RKO (cell line): ENCODE results near the gene LYVE1.
A peak's percentile ranks its signal among the peaks of the same experiment; 100 is the strongest.

Experiments
- DNase-seq: peaks from one replicate; pipeline ENCODE4 v3.0.0-alpha.2; 2016; ENCODE audit warnings: low spot score

The LYVE1 gene

DNA sequence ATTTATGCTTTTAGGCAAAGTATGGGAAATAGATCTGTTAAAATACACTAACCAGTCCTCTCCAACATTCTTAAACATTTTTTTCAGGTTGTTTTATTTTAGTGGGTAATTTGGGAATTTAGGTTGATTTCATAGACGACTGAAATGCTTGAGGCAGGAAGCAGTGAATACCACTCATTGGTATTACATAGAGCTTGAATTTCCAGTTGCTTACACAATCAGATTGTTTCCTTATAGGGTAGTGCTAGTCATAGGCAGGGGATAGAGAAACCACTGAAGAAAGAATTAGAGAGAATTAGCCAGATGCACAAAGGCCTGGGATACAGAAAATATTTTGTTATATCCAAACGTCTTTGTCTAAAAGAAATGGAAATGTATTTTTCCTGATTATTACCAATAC, 23.9 kb upstream of the LYVE1 start:
- DNase-seq: peak; percentile 63

DNA sequence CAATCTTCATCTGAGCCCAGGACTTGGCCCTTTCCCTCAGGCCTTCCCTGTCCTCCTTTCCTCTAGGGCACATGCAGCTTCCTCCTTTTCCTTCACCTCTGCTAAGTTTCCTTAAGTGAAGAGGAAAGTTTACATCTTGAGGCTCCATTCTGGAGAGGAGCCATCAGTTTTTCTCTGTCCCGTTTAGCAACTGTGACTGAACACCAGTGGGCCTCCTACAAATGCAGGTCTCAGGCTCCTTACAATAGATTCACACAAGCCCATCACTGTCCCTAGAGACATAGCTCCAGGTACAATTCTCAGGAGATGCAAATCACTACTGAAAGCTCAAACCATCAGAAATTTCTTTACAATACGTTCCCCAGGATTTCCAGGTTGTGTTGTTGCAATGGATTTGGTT, 23.3 kb upstream of the LYVE1 start:
- DNase-seq: no peak

DNA sequence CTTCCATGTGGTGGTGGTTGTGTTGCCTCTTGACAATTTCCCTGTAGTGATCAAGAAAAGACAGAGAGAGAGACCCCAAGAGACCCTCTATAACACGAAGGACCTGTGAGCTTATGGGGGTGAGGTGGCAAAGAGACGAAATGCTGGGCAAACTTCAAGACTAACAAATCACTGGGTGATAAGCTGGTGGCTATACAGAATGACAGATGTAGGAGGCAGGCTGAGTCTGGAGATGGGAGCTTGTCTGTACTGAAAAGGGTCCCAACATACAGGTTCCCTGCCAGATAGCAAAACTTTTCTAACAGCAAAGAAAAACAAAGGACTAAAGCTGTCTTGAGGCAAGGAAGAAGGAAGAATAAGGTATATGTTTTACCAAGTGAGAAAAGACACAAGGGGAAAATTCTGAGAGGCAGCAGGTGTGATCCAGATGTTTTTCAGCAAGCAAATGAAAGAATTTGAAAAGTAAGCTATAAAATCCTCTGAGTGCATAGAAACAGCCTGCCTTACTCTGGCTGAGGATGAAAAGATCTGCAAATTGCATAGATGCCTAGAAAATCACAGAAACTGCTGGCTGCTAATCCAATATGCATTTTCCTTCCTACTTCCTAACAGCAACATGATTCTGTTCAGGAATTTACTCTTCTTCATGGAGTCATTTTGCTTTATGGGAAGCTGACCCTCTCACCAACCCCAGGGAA, 21.9 kb upstream of the LYVE1 start:
- DNase-seq: no peak

DNA sequence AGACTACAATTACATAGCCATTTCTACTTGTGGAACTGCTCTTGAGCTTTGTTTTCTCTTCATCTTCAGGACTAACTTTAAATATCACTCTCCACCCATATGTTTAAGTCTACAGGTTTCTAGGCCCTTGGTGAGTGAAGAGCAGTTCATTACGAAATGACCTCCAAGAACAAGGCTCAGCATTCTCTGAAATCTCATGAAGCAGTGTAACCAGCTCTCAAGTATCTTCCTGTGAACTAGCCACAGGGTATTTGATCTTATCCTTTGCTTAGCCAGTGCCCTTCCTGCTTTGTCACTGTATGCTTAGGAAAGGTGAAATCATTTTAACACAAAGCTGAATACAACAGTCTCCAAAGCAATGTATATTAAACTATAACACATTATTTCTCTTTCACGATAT, 20.4 kb upstream of the LYVE1 start:
- DNase-seq: no peak

DNA sequence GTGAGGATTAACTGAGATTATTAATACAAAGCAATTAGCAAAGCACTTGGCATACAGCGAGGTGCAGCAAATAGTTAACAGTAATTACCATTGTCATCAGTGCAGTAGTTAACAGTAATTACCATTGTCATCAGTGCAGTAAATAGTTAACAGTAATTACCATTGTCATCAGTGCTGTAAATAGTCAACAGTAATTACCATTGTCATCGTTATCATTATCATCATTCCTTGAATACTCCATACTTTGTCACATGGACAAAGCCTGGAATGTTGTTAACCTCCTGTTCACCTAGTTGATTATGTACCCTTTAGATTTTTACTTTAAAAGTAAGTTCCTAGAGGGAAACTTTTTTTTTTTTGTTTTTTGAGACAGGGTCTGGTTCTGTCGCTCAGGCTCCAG, 19.5 kb upstream of the LYVE1 start:
- DNase-seq: no peak

DNA sequence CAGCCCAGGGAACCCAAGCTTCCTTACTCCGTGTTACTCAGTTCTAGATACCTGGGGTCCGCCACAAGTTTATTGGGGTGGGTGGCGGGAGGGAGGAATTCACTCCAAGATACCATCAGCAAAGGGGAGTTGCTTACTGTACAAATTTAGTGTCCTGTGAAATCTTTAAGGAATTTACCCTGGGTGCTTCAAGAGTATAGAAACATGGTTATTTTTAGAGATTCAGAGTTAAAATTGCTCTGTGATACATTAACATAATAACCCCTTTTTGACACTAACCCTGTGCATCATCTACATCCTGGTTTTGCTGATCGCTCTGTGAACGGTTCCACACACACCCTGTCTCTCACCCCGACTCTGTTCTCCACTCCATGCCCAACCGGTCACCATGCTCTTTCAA, 18.9 kb upstream of the LYVE1 start:
- DNase-seq: no peak

DNA sequence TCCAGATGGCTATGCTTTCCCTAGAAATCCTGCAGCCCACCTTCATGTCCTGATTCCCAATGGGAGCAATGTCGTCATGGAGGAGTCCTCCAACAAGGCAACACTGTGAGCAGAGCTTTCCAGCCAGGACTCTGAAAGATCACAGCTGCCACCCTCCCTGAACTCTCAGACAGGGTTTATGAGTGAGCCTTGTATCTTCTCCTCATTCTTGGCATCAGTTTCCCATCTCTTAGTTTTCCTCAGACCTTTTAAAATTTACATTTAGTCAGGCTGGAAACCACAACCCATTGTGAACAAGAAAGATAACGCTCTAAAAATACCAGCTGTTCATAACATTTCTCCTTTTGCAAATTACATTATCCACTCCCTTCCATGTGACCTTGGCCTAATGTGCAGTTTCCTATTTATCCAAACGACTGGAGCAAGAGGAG, 15.6 kb upstream of the LYVE1 start:
- DNase-seq: no peak

DNA sequence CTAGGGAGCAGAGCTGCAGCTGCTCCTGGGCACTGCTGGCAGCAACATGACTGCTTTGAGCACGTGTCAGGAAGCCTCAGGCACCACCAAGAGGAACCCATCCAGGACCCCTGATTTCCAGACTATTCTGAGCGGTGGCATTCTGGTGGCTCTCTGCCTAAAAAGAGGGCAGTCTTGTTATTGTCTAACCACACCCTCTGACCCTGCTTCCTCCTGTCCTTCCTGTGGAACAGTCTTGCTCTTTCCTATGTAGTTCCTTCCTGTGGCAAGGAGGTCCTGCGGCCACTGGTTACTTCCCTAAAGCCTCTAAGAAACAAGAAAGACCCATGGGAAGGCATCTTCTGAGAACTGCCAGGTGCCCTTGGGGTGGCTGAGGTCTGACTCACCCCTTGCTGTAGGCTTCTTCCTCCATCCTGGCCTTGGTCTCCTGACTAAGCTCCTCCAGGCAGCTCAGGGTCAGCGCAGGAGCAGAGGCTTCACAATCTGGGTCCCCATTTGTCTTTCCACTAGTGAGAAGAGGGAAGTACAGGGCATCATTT, 13.1 kb upstream of the LYVE1 start:
- no peak for DNase-seq

DNA sequence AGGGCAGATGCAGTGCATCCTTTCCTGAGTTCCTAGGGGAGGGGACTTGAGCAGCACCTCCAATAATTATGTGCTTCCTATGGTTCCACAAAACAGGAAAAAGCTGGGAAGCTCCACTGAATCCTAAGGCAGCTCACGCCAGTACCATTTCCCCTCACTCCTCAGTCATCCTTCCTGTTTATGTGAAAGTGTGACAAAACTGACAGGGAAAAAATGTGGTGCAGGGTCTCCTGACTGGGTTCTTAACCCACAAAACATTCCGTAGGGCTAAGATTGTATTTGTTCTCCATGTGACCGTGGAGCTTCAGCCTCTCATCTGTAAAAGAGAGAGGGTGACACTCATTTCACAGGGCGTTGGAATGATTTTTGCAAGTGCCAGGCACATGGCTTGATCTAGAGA, 12.2 kb upstream of the LYVE1 start:
- DNase-seq: no peak

DNA sequence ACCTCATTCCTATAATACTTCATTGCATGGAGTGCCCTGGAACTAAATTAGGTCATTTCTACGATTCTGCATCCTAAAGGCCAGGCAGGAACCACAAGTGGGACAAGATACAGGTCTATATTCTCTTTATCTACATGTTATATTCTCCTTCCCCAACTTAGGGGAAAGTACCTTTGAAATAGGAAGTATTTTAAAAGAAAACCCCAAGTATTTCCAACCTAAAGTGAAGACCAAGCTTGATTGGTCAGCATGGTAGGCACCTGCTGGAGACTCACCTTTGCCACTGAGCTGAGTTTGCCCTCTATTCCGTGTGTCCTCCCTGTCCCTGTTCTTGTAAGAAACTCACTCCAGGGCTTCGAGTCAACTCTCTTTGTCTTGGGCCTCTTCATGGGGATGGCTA, 11.2 kb upstream of the LYVE1 start:
- DNase-seq: no peak

DNA sequence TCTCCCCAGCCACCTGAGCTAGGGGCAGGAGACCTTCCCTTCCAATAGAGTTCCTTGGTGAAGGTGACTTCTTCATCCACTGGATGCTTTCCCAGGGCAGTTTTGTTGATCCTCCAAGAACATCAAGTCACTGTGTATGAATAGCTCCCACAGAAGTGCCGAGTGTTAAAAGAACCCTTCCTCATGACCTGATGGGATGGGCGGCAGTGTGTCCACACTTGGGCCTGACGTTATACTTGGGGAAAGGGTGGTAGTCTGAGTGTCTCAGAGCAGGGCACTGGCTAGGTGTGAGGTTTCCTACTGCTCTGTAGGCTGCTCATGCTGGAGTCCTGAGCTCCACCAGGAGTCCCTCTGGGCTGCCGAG, 7.6 kb upstream of the LYVE1 start:
- DNase-seq: no peak

DNA sequence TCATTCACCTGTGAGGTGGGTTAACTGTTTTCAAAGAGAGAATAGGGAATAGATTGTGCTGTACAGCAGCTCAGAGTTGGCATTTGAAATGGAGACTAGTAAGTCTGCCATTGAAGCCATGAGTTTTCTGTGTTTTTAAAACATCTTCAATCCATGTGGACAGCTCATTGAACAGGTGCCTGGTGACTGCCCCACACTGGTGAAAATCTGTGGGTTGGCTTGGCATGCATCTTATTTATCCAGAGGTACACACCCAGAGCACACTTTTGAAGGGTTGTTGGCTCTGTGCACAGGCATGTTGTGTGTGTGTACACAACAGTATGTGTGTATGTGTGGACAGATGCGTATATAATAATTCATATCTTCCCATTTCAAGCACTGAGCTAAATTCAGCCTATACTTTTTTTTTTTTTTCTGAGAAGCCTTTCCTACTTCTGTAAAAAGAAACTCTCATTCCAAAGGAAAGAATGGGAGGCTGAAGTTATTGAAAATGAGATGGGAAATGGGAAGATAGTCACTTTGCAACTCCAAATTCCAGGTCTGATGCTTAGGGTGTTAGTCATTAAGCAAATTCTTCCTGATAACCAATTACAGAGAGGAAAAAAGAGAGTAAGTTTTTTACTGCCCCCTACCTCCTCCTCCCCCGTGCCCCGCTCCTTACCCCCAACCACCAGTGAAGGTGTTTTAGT, 7.0 kb upstream of the LYVE1 start:
- no peak for DNase-seq

DNA sequence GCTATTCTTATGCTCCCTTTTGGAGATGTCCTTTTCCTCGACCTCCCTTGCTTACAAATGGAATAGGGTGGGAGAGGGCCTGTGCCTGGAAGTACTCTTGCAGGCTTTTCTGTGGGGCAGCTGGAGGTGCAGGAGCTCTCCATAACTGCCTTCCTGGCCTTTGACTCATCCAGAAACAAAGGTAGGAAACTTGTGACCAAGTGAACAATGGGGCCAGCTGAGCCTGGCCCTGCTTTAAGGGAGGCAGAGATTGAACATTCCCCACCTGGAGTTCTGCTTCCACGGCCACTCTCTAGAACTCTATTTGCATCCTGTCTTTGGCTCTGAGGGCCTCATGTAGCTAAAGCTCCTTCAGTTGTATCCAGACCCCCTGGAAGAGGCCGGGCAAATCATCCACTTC, 5.1 kb upstream of the LYVE1 start:
- no peak for DNase-seq

DNA sequence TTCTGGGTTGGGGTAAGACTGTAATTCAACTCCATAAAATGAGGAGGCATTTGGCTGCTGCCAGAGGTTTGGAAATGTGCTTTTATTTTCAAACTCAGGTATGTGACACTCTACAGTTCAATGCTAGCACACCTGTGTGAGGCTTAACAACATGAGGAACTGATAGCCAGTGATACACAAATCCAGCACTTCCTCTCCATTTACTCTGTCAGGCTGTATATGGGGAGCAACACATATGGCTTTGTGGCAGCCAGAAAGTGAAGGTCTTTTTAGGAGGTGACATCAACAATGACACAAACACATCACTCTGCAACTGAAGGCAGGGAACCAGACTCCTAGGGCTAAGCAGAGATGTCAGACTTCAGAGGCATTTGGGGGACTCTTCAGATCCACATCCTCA, 4.6 kb upstream of the LYVE1 start:
- DNase-seq: no peak

DNA sequence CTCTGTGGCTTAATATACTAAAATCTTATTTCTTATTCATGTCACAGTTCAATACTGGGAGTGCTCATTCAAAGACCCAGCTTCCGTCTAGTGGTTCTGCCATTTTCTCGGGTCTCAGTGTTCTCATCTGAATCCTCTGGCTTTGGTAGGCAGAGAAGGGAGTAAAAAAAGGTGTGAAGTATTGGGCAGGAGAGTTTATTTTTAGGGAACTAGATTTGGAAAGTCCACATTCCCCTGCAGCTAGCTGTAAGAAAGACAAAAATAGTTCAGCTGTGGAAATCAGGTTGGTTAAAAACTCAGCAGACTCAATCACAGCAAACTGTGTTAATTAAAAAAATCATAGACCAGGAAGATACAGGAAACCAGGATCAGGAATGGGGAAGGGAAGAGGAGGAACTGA, 4.1 kb upstream of the LYVE1 start:
- DNase-seq: no peak

DNA sequence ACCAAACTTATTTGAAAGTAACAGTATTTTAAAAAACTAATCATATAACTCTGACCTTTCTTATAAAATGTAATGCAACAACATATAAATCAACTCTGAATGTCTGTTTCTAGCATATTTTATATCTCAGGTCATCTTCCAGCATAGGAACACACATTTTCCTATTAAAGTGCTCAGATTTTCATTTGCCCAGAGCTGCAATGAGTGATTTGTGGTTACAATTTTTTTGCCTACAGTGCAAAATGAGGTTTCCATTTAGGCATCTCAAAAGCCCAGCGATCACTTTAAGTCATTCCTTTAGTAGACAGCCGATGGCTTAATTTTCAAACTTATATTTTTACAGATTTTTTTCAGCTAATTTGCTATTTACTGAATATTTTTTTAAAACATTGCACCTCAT, 1.0 kb downstream of the LYVE1 start:
- no peak for DNase-seq

DNA sequence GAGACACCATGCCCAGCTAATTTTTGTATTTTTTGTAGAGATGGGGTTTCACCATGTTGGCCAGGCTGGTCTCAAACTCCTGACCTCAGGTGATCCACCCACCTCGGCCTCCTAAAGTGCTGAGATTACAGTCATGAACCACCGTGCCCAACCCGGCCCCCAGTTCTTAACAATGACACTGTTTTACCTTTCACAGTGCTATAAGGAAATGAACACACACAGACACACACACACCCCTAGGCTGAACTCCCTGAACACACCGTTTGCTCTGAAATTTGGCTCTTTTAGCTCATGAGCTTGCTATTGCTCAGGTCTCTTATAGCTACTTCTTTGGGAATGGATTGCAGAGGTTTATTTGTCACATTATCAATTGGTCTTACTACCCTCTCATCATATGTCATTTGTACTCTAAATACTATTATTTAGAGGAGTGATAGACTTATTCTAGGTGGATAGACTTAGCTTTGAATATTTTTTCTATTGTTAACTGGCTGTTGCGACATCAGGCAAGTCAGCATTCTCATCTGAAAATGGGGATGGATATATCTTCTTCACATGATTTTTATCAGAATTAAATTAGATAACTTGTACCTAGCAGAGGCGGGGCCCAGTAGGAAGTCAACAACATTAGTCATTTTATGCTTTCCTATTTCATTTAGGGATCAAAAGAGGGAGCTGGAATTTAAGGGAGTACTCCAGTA, 2.1 kb downstream of the LYVE1 start:
- no peak for DNase-seq

DNA sequence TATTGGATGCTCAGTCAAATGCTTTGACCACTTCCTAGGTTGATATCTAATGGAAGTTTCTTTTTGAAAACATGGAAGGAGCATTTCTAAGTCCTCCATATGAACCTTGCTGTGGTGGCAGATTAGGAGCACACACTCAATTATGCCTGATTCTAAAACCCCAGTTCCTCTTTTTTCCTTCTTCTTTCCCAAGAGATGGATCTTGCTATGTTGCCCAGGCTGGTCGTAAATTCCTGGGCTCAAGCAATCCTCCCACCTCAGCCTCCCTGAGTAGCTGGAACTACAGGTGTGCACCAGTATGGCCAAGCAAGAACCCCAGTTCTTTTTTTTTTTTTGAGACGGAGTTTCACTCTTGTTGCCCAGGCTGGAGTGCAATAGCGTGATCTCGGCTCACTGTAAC, 3.0 kb downstream of the LYVE1 start:
- no peak for DNase-seq

DNA sequence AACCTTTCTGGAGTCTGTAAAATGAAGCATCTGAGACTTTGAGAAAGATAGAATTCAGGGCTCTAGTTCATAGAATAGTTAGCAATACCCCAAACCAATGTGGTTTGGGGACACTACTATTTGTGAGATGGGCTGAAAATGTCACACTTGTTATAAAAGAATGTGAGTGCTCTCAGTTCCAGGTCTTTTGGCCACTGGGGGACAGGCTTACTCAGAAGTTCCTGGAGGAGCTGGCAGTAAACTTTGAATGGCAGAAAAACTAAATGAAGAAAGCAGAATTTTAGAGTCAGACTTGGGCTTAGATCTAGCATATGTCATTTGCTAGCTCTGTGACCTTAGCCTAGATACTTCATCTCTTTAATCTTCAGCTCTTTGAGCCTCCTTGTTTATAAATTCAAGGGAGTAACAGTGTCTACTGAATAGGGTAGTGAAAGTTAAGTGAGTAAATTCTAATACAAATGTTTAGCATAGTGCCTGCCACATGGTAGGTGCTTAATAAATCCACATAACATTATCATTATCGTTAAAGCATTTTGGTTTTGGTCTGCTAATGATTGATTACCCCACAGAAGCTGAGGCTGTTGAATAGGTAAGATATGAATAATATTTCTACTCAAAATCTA, 3.7 kb downstream of the LYVE1 start:
- DNase-seq: no peak

DNA sequence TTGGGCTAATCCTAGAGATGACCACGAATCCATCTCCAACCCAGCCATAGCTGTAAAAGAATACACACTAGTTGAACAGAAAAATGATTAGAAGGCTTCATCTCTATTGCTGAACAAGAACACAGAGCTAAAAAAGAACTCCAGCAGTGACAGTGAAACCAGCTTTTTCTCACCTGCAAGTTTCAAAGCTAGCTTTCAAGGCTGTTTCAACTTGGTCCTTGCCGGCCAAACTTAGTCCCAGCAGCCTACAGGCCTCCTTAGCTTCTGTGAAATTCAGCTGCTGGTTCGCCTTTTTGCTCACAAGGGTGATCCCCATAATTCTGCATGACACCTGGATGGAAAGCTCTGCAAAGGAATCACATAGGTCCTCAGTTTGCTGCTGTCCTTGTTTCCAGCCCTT, 4.4 kb downstream of the LYVE1 start:
- DNase-seq: no peak

DNA sequence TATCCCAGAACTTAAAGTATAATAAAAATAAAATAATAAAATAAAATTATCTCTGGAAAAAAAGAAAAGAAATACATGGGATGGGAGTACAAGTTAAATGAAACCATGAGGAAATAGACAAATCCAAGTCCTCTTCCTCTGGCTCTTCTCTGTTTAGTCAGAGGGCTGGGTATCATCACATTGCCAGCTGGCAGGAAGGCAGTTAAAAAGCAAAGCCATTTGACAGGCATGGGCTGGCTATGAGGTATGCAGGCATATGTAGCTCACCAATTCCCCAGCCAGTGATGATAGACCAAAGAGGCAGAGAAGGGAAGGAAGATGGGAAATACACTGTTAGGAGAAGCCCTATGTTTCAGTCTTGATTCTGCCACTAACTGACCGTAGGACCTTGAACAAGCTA, 6.5 kb downstream of the LYVE1 start:
- DNase-seq: no peak

DNA sequence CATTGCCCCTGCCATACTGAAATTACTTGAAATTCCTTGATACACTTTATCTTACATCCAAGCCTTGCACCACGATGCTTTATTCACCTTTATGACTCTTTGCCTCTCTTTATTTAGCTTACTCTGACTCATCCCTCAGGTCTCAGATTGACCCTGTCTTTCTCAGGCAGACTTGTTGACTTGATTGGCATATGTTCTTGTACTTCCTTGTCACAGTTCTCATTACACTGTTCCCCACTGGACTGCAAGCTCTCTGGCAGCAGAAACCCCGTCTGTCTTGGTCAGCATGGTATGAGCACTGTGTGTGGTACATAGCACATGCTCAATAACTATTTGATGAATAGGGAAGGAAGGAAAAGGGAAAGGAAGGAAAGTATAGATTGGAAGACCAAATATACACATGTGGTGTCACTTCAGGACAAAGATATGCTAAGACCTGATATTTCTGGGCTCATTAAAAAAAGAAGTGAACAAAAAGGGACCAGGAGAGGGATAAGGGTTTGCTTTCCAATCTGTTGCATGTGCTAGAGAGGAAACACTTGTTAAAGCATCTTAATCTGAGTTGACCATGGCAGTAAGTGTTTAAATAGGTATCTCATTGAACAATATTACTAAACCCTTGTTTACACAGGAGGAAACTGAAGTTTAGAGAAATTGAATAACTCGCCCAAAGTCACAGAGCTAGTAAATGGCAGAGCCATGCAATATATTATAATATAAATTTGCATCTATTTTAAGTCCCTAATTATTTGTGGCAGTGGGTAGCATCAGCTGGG, 7.2 kb downstream of the LYVE1 start:
- no peak for DNase-seq
